GM23338 (cell line): Measurements from ENCODE around the gene KIAA1191. TPM values are rescaled to one million over a fixed set of nuclear protein-coding genes. Genes with fewer than 3 reads are reported as not detected.

ENCODE experiments used
- ATAC-seq: fragments of 200-7000 bp; cut with Tn5 transposase; 3 replicates; pipeline ENCODE4 v1.9.1; 2020
- DNase-seq: peaks from one replicate; pipeline ENCODE4 v3.0.0-alpha.2; 2015; ENCODE audit warnings: low spot score
- H2AFZ ChIP-seq: fragments of 200-600 bp; sonication (generic); 2 replicates; pipeline ENCODE4 v1.8.0; 2016; ENCODE audit warnings: antibody characterized with exemption, mild to moderate bottlenecking, moderate library complexity
- H3F3A ChIP-seq: fragments of 200-600 bp; sonication (generic); replicated peaks from 2 replicates; pipeline ENCODE4 v1.8.0; 2017; ENCODE audit warnings: antibody characterized with exemption, mixed run types, low read depth
- H3K27ac ChIP-seq: fragments of 200-600 bp; sonication (generic); 2 replicates; pipeline ENCODE4 v1.6.1; 2016; ENCODE audit warnings: low read depth
- H3K27me3 ChIP-seq: fragments of 200-600 bp; sonication (generic); 2 replicates; pipeline ENCODE4 v1.8.0; 2016; ENCODE audit warnings: mild to moderate bottlenecking, mixed run types, moderate library complexity; ENCODE audit not compliant: insufficient read depth
- H3K36me3 ChIP-seq: fragments of 200-600 bp; sonication (generic); 2 replicates; pipeline ENCODE4 v1.8.0; 2016; ENCODE audit warnings: mild to moderate bottlenecking; ENCODE audit not compliant: insufficient read depth
- H3K4me1 ChIP-seq: fragments of 200-600 bp; sonication (generic); 2 replicates; pipeline ENCODE4 v1.8.0; 2016; ENCODE audit warnings: mild to moderate bottlenecking, moderate library complexity; ENCODE audit not compliant: insufficient read depth
- H3K4me2 ChIP-seq: fragments of 200-600 bp; sonication (generic); 2 replicates; pipeline ENCODE4 v1.7.1; 2017; ENCODE audit warnings: mixed run types
- H3K4me3 ChIP-seq: fragments of 200-600 bp; sonication (generic); 2 replicates; pipeline ENCODE4 v1.6.1; 2016; ENCODE audit warnings: mixed run types
- H3K79me2 ChIP-seq: fragments of 200-600 bp; sonication (generic); replicated peaks from 2 replicates; pipeline ENCODE4 v1.8.0; 2017; ENCODE audit warnings: mild to moderate bottlenecking; ENCODE audit not compliant: insufficient read depth
- H3K9me2 ChIP-seq: fragments of 200-600 bp; sonication (generic); 2 replicates; pipeline ENCODE4 v1.8.0; 2017; ENCODE audit not compliant: insufficient read depth
- H4K20me1 ChIP-seq: fragments of 200-600 bp; sonication (generic); replicated peaks from 2 replicates; pipeline ENCODE4 v1.8.0; 2017; ENCODE audit warnings: mild to moderate bottlenecking; ENCODE audit not compliant: insufficient read depth
- H3K27ac Mint-ChIP-seq: 2 replicates; pipeline ENCODE4 v1.8.0; 2020; ENCODE audit warnings: inconsistent platforms, mild to moderate bottlenecking, moderate library complexity, mixed read lengths
- H3K27me3 Mint-ChIP-seq: 3 replicates; pipeline ENCODE4 v1.8.0; 2022; ENCODE audit warnings: low read depth, mild to moderate bottlenecking, moderate library complexity, mixed read lengths, inconsistent platforms; ENCODE audit not compliant: insufficient read depth, poor library complexity
- H3K36me3 Mint-ChIP-seq: 3 replicates; pipeline ENCODE4 v1.8.0; 2021; ENCODE audit warnings: low read depth, mild to moderate bottlenecking, inconsistent platforms, moderate library complexity, mixed read lengths
- H3K4me1 Mint-ChIP-seq: 3 replicates; pipeline ENCODE4 v1.8.0; 2020; ENCODE audit warnings: mild to moderate bottlenecking, inconsistent platforms, mixed read lengths
- H3K4me3 Mint-ChIP-seq: 3 replicates; pipeline ENCODE4 v1.8.0; 2021; ENCODE audit warnings: moderate library complexity, mild to moderate bottlenecking, inconsistent platforms, mixed read lengths
- H3K9me3 Mint-ChIP-seq: 3 replicates; pipeline ENCODE4 v1.8.0; 2020; ENCODE audit warnings: moderate library complexity, mild to moderate bottlenecking, inconsistent platforms, mixed read lengths
- EZH2 ChIP-seq: fragments of 200-600 bp; sonication (generic); IDR thresholded peaks from one replicate; pipeline ENCODE4 v1.8.0; 2017; ENCODE audit warnings: antibody characterized with exemption, mild to moderate bottlenecking, low read depth; ENCODE audit not compliant: unreplicated experiment
- JUNB ChIP-seq: IDR thresholded peaks from one replicate; pipeline ENCODE4 v1.6.1; 2016; ENCODE audit warnings: antibody characterized with exemption; ENCODE audit not compliant: unreplicated experiment
- NANOG ChIP-seq: IDR thresholded peaks from 2 replicates; pipeline ENCODE4 v1.6.1; 2016; ENCODE audit warnings: antibody characterized with exemption, borderline replicate concordance
- POLR2AphosphoS5 ChIP-seq: IDR thresholded peaks from 2 replicates; pipeline ENCODE4 v1.6.1; 2016; ENCODE audit warnings: antibody characterized with exemption, low read depth
- STAT1 ChIP-seq: IDR thresholded peaks from one replicate; pipeline ENCODE4 v1.6.1; 2016; ENCODE audit warnings: antibody characterized with exemption; ENCODE audit not compliant: unreplicated experiment
- ZNF114 ChIP-seq: fragments of 250-450 bp; sonication (Bioruptor Pico); IDR thresholded peaks from 2 replicates; pipeline ENCODE4 v1.5.0; 2020; ENCODE audit warnings: mild to moderate bottlenecking, moderate library complexity
- ZNF331 ChIP-seq: fragments of 250-450 bp; sonication (Bioruptor Pico); IDR thresholded peaks from 2 replicates; pipeline ENCODE4 v1.5.0; 2020; ENCODE audit warnings: low read depth, mild to moderate bottlenecking, moderate library complexity
- ZNF462 ChIP-seq: fragments of 250-450 bp; sonication (Bioruptor Pico); IDR thresholded peaks from 2 replicates; pipeline ENCODE4 v1.5.0; 2020; ENCODE audit warnings: mild to moderate bottlenecking, moderate library complexity
- polyA plus RNA-seq: library from polyadenylated mRNA; unstranded; fragments of >200 nt; fragmentation: Nextera tagmentation; extraction: Ambion mirVana; gene quantifications from 2 replicates; pipeline ENCODE4 v1.2.1, GENCODE V29; 2016
- total RNA-seq: library from RNA; depleted of rRNA; stranded (reverse); fragments of >200 nt; shearing (Covaris generic); gene quantifications from 2 replicates; pipeline ENCODE4 v1.2.3, GENCODE V29; 2014
- TF ChIP-seq, protein P1 (sequence below): IDR thresholded peaks from one replicate; pipeline ENCODE4 v1.6.1; 2018; ENCODE audit warnings: antibody characterized with exemption; ENCODE audit not compliant: unreplicated experiment
- TF ChIP-seq, protein P2 (sequence below): IDR thresholded peaks from 2 replicates; pipeline ENCODE4 v1.6.1; 2016; ENCODE audit warnings: antibody characterized with exemption

Gene KIAA1191
- total and polyA plus RNA-seq, 2 experiments from 2014 or later: 52.3 to 87.2 TPM

- TF ChIP-seq ZNF462 (CRISPR knock-in tag) (no peak), JUNB (no peak)
These were observed 39.0 kb upstream of the KIAA1191 start (continued) for GRCh38 chr5:176400382-176401156.

DNA sequence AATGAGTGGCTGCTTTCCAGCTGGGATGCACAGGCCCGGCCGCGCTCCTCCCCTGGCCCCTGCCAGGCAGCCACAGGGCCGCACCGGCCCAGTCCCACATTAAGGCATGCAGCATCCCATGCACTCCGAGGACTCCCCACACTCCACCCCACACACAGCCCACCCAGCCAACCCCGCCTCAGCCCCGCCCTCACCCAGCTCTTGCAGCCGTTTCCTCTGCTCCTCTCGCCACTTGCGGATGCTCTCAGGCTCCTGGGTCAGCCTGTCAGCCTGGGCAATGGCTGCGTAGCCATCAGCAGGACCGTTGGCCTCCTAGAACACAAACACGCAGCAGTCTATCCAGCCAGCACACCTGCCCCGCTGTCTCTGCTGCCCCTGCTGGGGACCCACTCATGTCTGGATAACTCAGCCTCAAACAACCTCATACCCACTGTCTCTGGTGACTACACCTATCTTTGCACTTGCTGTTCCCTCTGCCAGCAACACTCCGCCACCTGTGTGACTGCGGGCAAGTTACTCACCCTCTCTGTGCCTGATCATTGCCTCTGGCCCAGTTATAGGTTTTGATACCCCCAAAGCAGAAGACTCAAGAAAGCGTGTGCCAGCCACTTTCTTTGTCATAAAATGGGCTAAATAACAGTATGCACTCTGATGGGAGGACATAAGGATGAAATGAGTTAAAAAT is 36.3 kb upstream of the KIAA1191 start:
- Mint-ChIP-seq H3K36me3 (no peaks in the 10 kb centered on the region; the same call in 2 of the 3 replicates), H3K27ac (no peak overlapping the region; the same call in 1 of the 2 replicates), H3K4me3 (no peak overlapping the region), H3K9me3 (no peaks in the 10 kb centered on the region), H3K4me1 (peaks cover 10% of the 10 kb centered on the region), H3K27me3 (peaks cover 6% of the 10 kb centered on the region)
- no peak overlapping the region for H3K4me3 ChIP-seq
- H3K79me2 ChIP-seq: no peaks in the 10 kb centered on the region
- no peak overlapping the region for H2AFZ ChIP-seq
- H3K9me2 ChIP-seq: no peaks in the 10 kb centered on the region
- H3K27ac ChIP-seq: no peak overlapping the region
- H3K27me3 ChIP-seq: no peaks in the 10 kb centered on the region
- no peaks in the 10 kb centered on the region for H3K36me3 ChIP-seq
- H3K4me2 ChIP-seq: no peak overlapping the region
- H3F3A ChIP-seq: no peaks in the 10 kb centered on the region
- ATAC-seq (no peak), DNase-seq (no peak)
- H3K4me1 ChIP-seq: no peaks in the 10 kb centered on the region
- no peaks in the 10 kb centered on the region; the same call in 1 of the 2 replicates for H4K20me1 ChIP-seq
- TF ChIP-seq, protein P1, sequence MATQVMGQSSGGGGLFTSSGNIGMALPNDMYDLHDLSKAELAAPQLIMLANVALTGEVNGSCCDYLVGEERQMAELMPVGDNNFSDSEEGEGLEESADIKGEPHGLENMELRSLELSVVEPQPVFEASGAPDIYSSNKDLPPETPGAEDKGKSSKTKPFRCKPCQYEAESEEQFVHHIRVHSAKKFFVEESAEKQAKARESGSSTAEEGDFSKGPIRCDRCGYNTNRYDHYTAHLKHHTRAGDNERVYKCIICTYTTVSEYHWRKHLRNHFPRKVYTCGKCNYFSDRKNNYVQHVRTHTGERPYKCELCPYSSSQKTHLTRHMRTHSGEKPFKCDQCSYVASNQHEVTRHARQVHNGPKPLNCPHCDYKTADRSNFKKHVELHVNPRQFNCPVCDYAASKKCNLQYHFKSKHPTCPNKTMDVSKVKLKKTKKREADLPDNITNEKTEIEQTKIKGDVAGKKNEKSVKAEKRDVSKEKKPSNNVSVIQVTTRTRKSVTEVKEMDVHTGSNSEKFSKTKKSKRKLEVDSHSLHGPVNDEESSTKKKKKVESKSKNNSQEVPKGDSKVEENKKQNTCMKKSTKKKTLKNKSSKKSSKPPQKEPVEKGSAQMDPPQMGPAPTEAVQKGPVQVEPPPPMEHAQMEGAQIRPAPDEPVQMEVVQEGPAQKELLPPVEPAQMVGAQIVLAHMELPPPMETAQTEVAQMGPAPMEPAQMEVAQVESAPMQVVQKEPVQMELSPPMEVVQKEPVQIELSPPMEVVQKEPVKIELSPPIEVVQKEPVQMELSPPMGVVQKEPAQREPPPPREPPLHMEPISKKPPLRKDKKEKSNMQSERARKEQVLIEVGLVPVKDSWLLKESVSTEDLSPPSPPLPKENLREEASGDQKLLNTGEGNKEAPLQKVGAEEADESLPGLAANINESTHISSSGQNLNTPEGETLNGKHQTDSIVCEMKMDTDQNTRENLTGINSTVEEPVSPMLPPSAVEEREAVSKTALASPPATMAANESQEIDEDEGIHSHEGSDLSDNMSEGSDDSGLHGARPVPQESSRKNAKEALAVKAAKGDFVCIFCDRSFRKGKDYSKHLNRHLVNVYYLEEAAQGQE: no peak
- TF ChIP-seq, protein P2, sequence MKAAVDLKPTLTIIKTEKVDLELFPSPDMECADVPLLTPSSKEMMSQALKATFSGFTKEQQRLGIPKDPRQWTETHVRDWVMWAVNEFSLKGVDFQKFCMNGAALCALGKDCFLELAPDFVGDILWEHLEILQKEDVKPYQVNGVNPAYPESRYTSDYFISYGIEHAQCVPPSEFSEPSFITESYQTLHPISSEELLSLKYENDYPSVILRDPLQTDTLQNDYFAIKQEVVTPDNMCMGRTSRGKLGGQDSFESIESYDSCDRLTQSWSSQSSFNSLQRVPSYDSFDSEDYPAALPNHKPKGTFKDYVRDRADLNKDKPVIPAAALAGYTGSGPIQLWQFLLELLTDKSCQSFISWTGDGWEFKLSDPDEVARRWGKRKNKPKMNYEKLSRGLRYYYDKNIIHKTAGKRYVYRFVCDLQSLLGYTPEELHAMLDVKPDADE: no peak
- TF ChIP-seq POLR2AphosphoS5 (no peak), EZH2 (no peak), STAT1 (no peak), NANOG (no peak), ZNF114 (CRISPR knock-in tag) (no peak), ZNF331 (CRISPR knock-in tag) (no peak), JUNB (no peak)
